Right lobe of liver (tissue), 4 donors: ENCODE data around the gene KLHDC8B.

ENCODE experiments used
- POLR2A ChIP-seq: fragments of 450-650 bp; IDR thresholded peaks from one replicate; pipeline ENCODE4 v1.6.1; 2017; ENCODE audit warnings: antibody characterized with exemption, mild to moderate bottlenecking
- TF ChIP-seq, protein P1 (sequence below), 4 donors: fragments of 200-600 bp in 3 of 4; fragments of 450-650 bp in 1 of 4; IDR thresholded peaks; one replicate each; pipeline versions ENCODE4 v1.5.1 to v1.8.0; 2016 to 2022; ENCODE audit warnings: antibody characterized with exemption in 4 of 4, mild to moderate bottlenecking in 2 of 4
- donor health status: DM: no; HTN: no; CAD: no.
- donor health status: DM: no; HTN: no; CAD: no.
- donor health status: DM: no; HTN: yes; CAD: no.

DNA sequence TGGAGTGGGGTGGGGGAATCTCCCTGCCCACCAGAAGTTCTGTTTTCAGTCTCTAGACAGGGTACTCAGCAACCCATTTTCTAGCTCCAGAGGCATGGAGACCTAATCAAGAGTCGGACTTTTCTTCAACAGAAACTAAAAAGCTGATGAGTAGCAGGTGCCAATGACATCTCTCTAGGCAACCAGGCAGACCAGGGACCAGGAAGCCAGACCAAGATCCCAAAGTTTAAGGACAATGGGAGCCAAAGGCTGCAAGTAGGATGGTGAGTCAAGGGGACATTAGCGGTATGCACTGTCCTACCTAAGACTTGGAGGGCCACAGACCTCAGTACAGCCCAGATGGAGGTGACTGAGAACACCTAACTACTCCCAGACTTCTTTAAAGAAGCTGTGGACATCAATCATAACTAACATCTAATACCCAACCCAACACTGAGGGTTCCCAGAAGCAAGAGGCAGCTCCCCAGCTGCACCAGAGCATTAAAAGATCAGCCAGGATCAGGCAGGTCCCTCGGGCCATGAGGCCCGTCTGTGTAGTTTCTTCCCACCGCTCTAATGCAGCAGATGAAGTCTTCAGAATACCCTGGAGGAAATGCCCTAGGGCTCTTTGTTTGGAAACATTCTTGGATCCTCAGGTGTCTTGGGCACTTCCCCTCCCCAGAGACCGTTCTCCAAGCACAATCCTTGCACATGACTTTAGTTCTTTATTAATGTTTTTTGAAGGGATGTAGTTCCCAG lies 6.2 kb upstream of the KLHDC8B start:
- TF ChIP-seq, protein P1, sequence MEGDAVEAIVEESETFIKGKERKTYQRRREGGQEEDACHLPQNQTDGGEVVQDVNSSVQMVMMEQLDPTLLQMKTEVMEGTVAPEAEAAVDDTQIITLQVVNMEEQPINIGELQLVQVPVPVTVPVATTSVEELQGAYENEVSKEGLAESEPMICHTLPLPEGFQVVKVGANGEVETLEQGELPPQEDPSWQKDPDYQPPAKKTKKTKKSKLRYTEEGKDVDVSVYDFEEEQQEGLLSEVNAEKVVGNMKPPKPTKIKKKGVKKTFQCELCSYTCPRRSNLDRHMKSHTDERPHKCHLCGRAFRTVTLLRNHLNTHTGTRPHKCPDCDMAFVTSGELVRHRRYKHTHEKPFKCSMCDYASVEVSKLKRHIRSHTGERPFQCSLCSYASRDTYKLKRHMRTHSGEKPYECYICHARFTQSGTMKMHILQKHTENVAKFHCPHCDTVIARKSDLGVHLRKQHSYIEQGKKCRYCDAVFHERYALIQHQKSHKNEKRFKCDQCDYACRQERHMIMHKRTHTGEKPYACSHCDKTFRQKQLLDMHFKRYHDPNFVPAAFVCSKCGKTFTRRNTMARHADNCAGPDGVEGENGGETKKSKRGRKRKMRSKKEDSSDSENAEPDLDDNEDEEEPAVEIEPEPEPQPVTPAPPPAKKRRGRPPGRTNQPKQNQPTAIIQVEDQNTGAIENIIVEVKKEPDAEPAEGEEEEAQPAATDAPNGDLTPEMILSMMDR (IDR thresholded peaks at IDR 0.05), result no peak
- no peak for TF ChIP-seq POLR2A
